Activated B cell treated with CpG ODN at 0.5 μM for 24 hours (primary cell): ENCODE results near the gene PPIE. TPM values are rescaled to one million over a fixed set of nuclear protein-coding genes. Genes with fewer than 3 reads are reported as not detected.
"Not testable (repeated sequence)": the region's sequence is repeated elsewhere in the genome, so short reads cannot be mapped to it uniquely, and the experiment has no call there.

ENCODE experiments used
- ATAC-seq: fragments of 200-7000 bp; cut with Tn5 transposase; one replicate; pipeline ENCODE4 v1.10.0; 2021; ENCODE audit warnings: low read depth, mild to moderate bottlenecking, moderate library complexity
- CTCF ChIA-PET: fragments of 350-600 bp; sonication (Branson Sonifier 250); formaldehyde crosslinking; loops from one replicate; lab custom pipeline; 2021; ENCODE audit warnings: antibody characterized with exemption; lab: Charles Lee
- POLR2A ChIA-PET: fragments of 350-600 bp; sonication (Branson Sonifier 250); formaldehyde crosslinking; loops from one replicate; lab custom pipeline; 2021; ENCODE audit warnings: antibody characterized with exemption; lab: Charles Lee
- DNase-seq: peaks from one replicate; pipeline ENCODE4 v3.0.0; 2022
- H3K27ac Mint-ChIP-seq: one replicate; pipeline ENCODE4 v1.8.0; 2020; ENCODE audit warnings: mixed read lengths
- H3K27me3 Mint-ChIP-seq: one replicate; pipeline ENCODE4 v1.8.0; 2021; ENCODE audit warnings: mixed read lengths
- H3K36me3 Mint-ChIP-seq: one replicate; pipeline ENCODE4 v1.8.0; 2021; ENCODE audit warnings: low read depth, mixed read lengths
- H3K4me1 Mint-ChIP-seq: one replicate; pipeline ENCODE4 v1.8.0; 2021; ENCODE audit warnings: mixed read lengths
- H3K4me3 Mint-ChIP-seq: one replicate; pipeline ENCODE4 v1.8.0; 2020; ENCODE audit warnings: mild to moderate bottlenecking, mixed read lengths
- H3K9me3 Mint-ChIP-seq: one replicate; pipeline ENCODE4 v1.8.0; 2020; ENCODE audit warnings: mixed read lengths
- CTCF ChIP-seq: fragments of 200-600 bp; IDR thresholded peaks from one replicate; pipeline ENCODE4 v1.8.0; 2022; ENCODE audit warnings: antibody characterized with exemption, mild to moderate bottlenecking
- intact Hi-C: fragments of 100-400 bp; cut with micrococcal nuclease; formaldehyde crosslinking; loops from one replicate; pipeline ENCODE4 v1.15.1; 2024
- total RNA-seq: library from RNA; stranded (reverse); gene quantifications from 2 replicates; pipeline ENCODE4 v1.2.3, GENCODE V29; 2022

Gene PPIE
- total RNA-seq, 1 donor from 2014 or later = 68.5 TPM

- H3K9me3 Mint-ChIP-seq, DNase-seq, CTCF ChIA-PET, H3K27ac Mint-ChIP-seq, H3K27me3 Mint-ChIP-seq, H3K36me3 Mint-ChIP-seq, H3K4me1 Mint-ChIP-seq, POLR2A ChIA-PET, intact Hi-C loops, H3K4me3 Mint-ChIP-seq, ATAC-seq: not testable (repeated sequence)
Observed at GRCh38 chr1:39769502-39769901, 30.8 kb downstream of the PPIE start.

- H3K4me3 Mint-ChIP-seq = peak overlapping the region; percentile 53
- H3K4me1 Mint-ChIP-seq, H3K27me3 Mint-ChIP-seq, DNase-seq, intact Hi-C loops, CTCF ChIA-PET, POLR2A ChIA-PET, H3K9me3 Mint-ChIP-seq, H3K36me3 Mint-ChIP-seq, H3K27ac Mint-ChIP-seq: not testable (repeated sequence)
- ATAC-seq = peak; percentile 45
Observed at GRCh38 chr1:39770100-39771021, 31.7 kb downstream of the PPIE start.

GRCh38 chr1:39771022-39771532 is 32.4 kb downstream of the PPIE start, which contains the start of gene OXCT2:
TSS of gene OXCT2 (minus strand) at chr1:39771348. CDS start at chr1:39771255, 93 bp downstream.
- H3K4me3 Mint-ChIP-seq = peak within 1 kb of the TSS; percentile 53
- POLR2A ChIA-PET, H3K27ac Mint-ChIP-seq, H3K36me3 Mint-ChIP-seq, H3K4me1 Mint-ChIP-seq, intact Hi-C loops, DNase-seq, H3K27me3 Mint-ChIP-seq, CTCF ChIA-PET, H3K9me3 Mint-ChIP-seq: not testable (repeated sequence)
- ATAC-seq = peak; percentile 49

GRCh38 chr1:39773369-39773979 is 34.8 kb downstream of the PPIE start:
- H3K4me3 Mint-ChIP-seq, DNase-seq, H3K9me3 Mint-ChIP-seq, CTCF ChIA-PET, H3K27ac Mint-ChIP-seq, POLR2A ChIA-PET, H3K4me1 Mint-ChIP-seq, intact Hi-C loops, H3K27me3 Mint-ChIP-seq, H3K36me3 Mint-ChIP-seq: not testable (repeated sequence)
- ATAC-seq = peak; percentile 26

GRCh38 chr1:39775141-39775540 is 36.5 kb downstream of the PPIE start:
- H3K27ac Mint-ChIP-seq, DNase-seq, H3K9me3 Mint-ChIP-seq, H3K4me1 Mint-ChIP-seq, ATAC-seq, H3K4me3 Mint-ChIP-seq, H3K27me3 Mint-ChIP-seq, POLR2A ChIA-PET, H3K36me3 Mint-ChIP-seq, CTCF ChIA-PET, intact Hi-C loops: not testable (repeated sequence)

GRCh38 chr1:39775676-39776399 is 37.2 kb downstream of the PPIE start:
- H3K4me1 Mint-ChIP-seq, H3K9me3 Mint-ChIP-seq, H3K27me3 Mint-ChIP-seq, H3K36me3 Mint-ChIP-seq, intact Hi-C loops, CTCF ChIA-PET, DNase-seq: not testable (repeated sequence)
- POLR2A ChIA-PET = interaction anchor here (1.2 kb wide), 1 partner anchor 23 kb away, joined by 5 read pairs; no protein-coding TSS in a partner anchor
- peak overlapping the region; percentile 66 for H3K27ac Mint-ChIP-seq
- peak overlapping the region; percentile 29 for H3K4me3 Mint-ChIP-seq
- peak; percentile 26 for ATAC-seq

- intact Hi-C loops = no loop called here
- no peak for DNase-seq
- ChIA-PET CTCF (no interaction called here), POLR2A (interaction anchor here (1.2 kb wide), 1 partner anchor 23 kb away, joined by 5 read pairs; no protein-coding TSS in a partner anchor)
- Mint-ChIP-seq H3K4me3 (peak overlapping the region; percentile 24), H3K9me3 (no peaks in the 10 kb centered on the region), H3K27me3 (no peaks in the 10 kb centered on the region), H3K27ac (peak overlapping the region; percentile 66), H3K4me1 (peaks cover 7% of the 10 kb centered on the region), H3K36me3 (no peaks in the 10 kb centered on the region)
- TF ChIP-seq CTCF = no peak
- ATAC-seq = peak; percentile 14
Observed at GRCh38 chr1:39776400-39776713, 37.7 kb downstream of the PPIE start.
